ENCODE measurements around the gene SPTB. TPM values are rescaled to one million over a fixed set of nuclear protein-coding genes. Genes with fewer than 3 reads are reported as not detected.

SPTB gene
- total and polyA plus RNA-seq, 9 of the 15 experiments (the other 6 are each of a cell fraction or from before 2014, with no cell fraction given) = 0.21 to 45.9 (median 11.7) TPM

GRCh38 chr14:64717870-64718269 lies 161.8 kb downstream of the SPTB start:
- ATAC-seq (no peak), DNase-seq (ENCODE audit: extremely low read depth in 1 of 4, low spot score in 3 of 4) (no peak), FAIRE-seq (no peak)
- no peak overlapping the region for H2AFZ ChIP-seq (ENCODE audit: low read depth, low read length)
- BruUV-seq (replicated peaks) = no TSS peak
- H3K79me2 ChIP-seq (ENCODE audit: control insufficient read depth, insufficient read depth, low read length) = no peaks in the 10 kb centered on the region
- H3K9ac ChIP-seq (ENCODE audit: insufficient read depth in 1 of 2, low read depth in 2 of 2, low read length in 2 of 2) = no peak overlapping the region
- H3K27me3 ChIP-seq (ENCODE audit: control insufficient read depth in 2 of 2, insufficient read depth in 2 of 2, low read length in 2 of 2) = peaks cover 0 to 44% of the 10 kb centered on the region in 2 experiments; a peak in 3 of 5 replicates
- H3K4me3 ChIP-seq = no peak overlapping the region
- no peaks in the 10 kb centered on the region for H3K36me3 ChIP-seq (ENCODE audit: control insufficient read depth, insufficient read depth, low read length)
- 0% methylated on average over 6 of the region's 6 CpGs for WGBS (ENCODE audit: insufficient coverage, low coverage, missing lambda C conversion rate)
- no peak overlapping the region for H3K4me2 ChIP-seq (ENCODE audit: insufficient read depth, low read length)
- in situ Hi-C loops (cut with MboI) = no loop called here
- POLR2A ChIA-PET = no interaction called here
- H3K4me1 ChIP-seq (replicated peaks in 1 of 2; ENCODE audit: control insufficient read depth in 2 of 2, insufficient read depth in 2 of 2, low read length in 2 of 2) = no peaks in the 10 kb centered on the region; a peak in 1 of 5 replicates
- H3K27ac ChIP-seq (ENCODE audit: extremely low read depth, low read depth, low read length) = no peak overlapping the region
- no peaks in the 10 kb centered on the region for H4K20me1 ChIP-seq (replicated peaks; ENCODE audit: control insufficient read depth, insufficient read depth, low read length)
- CTCF ChIA-PET (ENCODE audit: low intra/inter-chr PET ratio) = no interaction called here
- intact Hi-C loops (cut with micrococcal nuclease) = no loop called here
- no peaks in the 10 kb centered on the region for H3K9me1 ChIP-seq (ENCODE audit: control insufficient read depth, insufficient read depth, low read length)
- H3K9me3 ChIP-seq (replicated peaks; ENCODE audit: control insufficient read depth, insufficient read depth, low read depth, low read length) = no peaks in the 10 kb centered on the region
- TF ChIP-seq ETS1 (conservative IDR thresholded peaks at IDR 0.05; ENCODE audit: control insufficient read depth, low read depth, low read length) = no peak
- TF ChIP-seq CREM (IDR thresholded peaks at IDR 0.05; ENCODE audit: low read depth) = no peak
- no peak for TF ChIP-seq CEBPG (CRISPR knock-in tag; IDR thresholded peaks at IDR 0.05)
- TF ChIP-seq CEBPG (tag; conservative IDR thresholded peaks at IDR 0.05 in 1 of 2, IDR thresholded peaks at IDR 0.05 in 1 of 2) = no peak
- TF ChIP-seq ZNF707 (CRISPR knock-in tag; conservative IDR thresholded peaks at IDR 0.05) = no peak
- TF ChIP-seq ZNF668 (CRISPR knock-in tag; IDR thresholded peaks at IDR 0.05) = no peak
- TF ChIP-seq KLF10 (CRISPR knock-in tag; IDR thresholded peaks at IDR 0.05) = no peak
- no peak for TF ChIP-seq ZNF311 (CRISPR knock-in tag; IDR thresholded peaks at IDR 0.05)
- TF ChIP-seq MAX (CRISPR knock-in tag; IDR thresholded peaks at IDR 0.05) = no peak
- TF ChIP-seq ZNF589 (CRISPR knock-in tag; IDR thresholded peaks at IDR 0.05; ENCODE audit: low read depth) = no peak
- TF ChIP-seq GTF2A2 (tag; IDR thresholded peaks at IDR 0.05) = no peak
- TF ChIP-seq THRAP3 (IDR thresholded peaks at IDR 0.05; ENCODE audit: borderline replicate concordance) = no peak
- TF ChIP-seq ZBTB5 (IDR thresholded peaks at IDR 0.05) = no peak
- TF ChIP-seq SUPT5H (IDR thresholded peaks at IDR 0.05) = no peak
- no peak for TF ChIP-seq ARID3B (CRISPR knock-in tag; IDR thresholded peaks at IDR 0.05; ENCODE audit: borderline replicate concordance)
- no peak for TF ChIP-seq CTCF (IDR thresholded peaks at IDR 0.05 in 2 of 3, conservative IDR thresholded peaks at IDR 0.05 in 1 of 3; ENCODE audit: insufficient read depth in 2 of 3, low read depth in 1 of 3, low read length in 3 of 3)
- no peak for TF ChIP-seq ZNF583 (CRISPR knock-in tag; IDR thresholded peaks at IDR 0.05)
- TF ChIP-seq DPF2 (IDR thresholded peaks at IDR 0.05) = no peak

All from K562 (cell line).